OCI-LY3 (cell line): ENCODE data around the gene RGS8.
A peak's percentile ranks its signal among the peaks of the same experiment; 100 is the strongest.

ENCODE experiments used
- H2AFZ ChIP-seq: fragments of 200-600, 300-600 bp; shearing (Covaris generic); 2 replicates; pipeline ENCODE4 v1.6.0; 2014; ENCODE audit warnings: antibody characterized with exemption, low read depth, low read length
- H3K27ac ChIP-seq: fragments of 200-600, 300-600 bp; sonication (generic); 2 replicates; pipeline ENCODE4 v1.5.1; 2014; ENCODE audit warnings: mild to moderate bottlenecking, low read length, moderate library complexity, mixed read lengths
- H3K27me3 ChIP-seq: fragments of 200-600, 300-600 bp; sonication (generic); 2 replicates; pipeline ENCODE4 v1.6.1; 2014; ENCODE audit warnings: low read depth, low read length, mixed read lengths
- H3K36me3 ChIP-seq: fragments of 200-600, 300-600 bp; sonication (generic); replicated peaks from 2 replicates; pipeline ENCODE3; 2014; ENCODE audit warnings: low read depth, low read length, mixed read lengths
- H3K4me1 ChIP-seq: fragments of 300-600, 200-600 bp; sonication (generic); 2 replicates; pipeline ENCODE4 v1.6.1; 2014; ENCODE audit warnings: low read length, mixed read lengths
- H3K4me2 ChIP-seq: fragments of 200-600, 300-600 bp; sonication (generic); 2 replicates; pipeline ENCODE4 v1.6.1; 2014; ENCODE audit warnings: low read length, mixed read lengths
- H3K4me3 ChIP-seq: fragments of 300-600, 200-600 bp; sonication (generic); 2 replicates; pipeline ENCODE4 v1.5.1; 2014; ENCODE audit warnings: antibody characterized with exemption, mild to moderate bottlenecking, low read length, moderate library complexity
- H3K79me2 ChIP-seq: fragments of 300-600, 200-600 bp; shearing (Covaris generic); 2 replicates; pipeline ENCODE4 v1.6.1; 2014; ENCODE audit warnings: mild to moderate bottlenecking, low read length, mixed read lengths
- H3K9ac ChIP-seq: fragments of 300-600, 200-600 bp; shearing (Covaris generic); 2 replicates; pipeline ENCODE4 v1.6.0; 2014; ENCODE audit warnings: mild to moderate bottlenecking, low read length, moderate library complexity
- H3K9me3 ChIP-seq: fragments of 200-600, 300-600 bp; shearing (Covaris generic); 2 replicates; pipeline ENCODE4 v1.6.1; 2014; ENCODE audit warnings: low read length, mixed read lengths; ENCODE audit not compliant: insufficient read depth
- H4K20me1 ChIP-seq: fragments of 200-600, 300-600 bp; sonication (generic); 2 replicates; pipeline ENCODE4 v1.6.1; 2016; ENCODE audit warnings: low read length, mixed read lengths; ENCODE audit not compliant: insufficient read depth
- EZH2phosphoT487 ChIP-seq: fragments of 200-600 bp; shearing (Covaris generic); IDR thresholded peaks from 2 replicates; pipeline ENCODE4 v1.6.1; 2018; ENCODE audit warnings: antibody characterized with exemption, mixed run types, low read depth
- TF ChIP-seq, protein P1 (sequence below): fragments of 200-600, 300-600 bp; sonication (generic); IDR thresholded peaks from 2 replicates; pipeline ENCODE4 v1.5.1; 2014; ENCODE audit warnings: antibody characterized with exemption, low read length, low read depth

The RGS8 gene

DNA sequence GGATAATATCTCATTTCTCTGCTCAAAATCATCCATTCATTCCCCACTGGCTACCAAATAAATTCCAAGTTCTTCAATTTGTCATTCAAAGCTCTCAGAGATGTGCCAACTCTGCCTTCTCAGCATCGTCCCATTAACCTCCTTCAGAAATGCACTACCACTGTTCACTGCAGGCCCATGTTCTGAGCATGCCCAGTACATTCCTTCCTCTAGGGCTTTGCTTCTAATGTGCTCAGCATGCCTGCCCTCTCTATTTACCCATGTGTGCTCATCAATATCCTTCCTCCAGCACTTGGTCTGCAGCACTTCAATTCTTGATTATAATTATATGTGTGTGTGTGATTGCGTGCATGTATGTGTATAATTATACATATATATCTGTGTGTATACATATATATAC, 36.1 kb upstream of the RGS8 start:
- Histone ChIP-seq H3K4me2 (no peak overlapping the region), H3K9ac (no peak overlapping the region), H3K27me3 (no peaks in the 10 kb centered on the region), H3K9me3 (no peaks in the 10 kb centered on the region), H3K4me3 (no peak overlapping the region), H3K36me3 (no peaks in the 10 kb centered on the region), H3K27ac (no peak overlapping the region), H3K4me1 (peaks cover 19% of the 10 kb centered on the region), H2AFZ (no peak overlapping the region), H3K79me2 (no peaks in the 10 kb centered on the region), H4K20me1 (no peaks in the 10 kb centered on the region)
- TF ChIP-seq EZH2phosphoT487, result no peak
- TF ChIP-seq, protein P1, sequence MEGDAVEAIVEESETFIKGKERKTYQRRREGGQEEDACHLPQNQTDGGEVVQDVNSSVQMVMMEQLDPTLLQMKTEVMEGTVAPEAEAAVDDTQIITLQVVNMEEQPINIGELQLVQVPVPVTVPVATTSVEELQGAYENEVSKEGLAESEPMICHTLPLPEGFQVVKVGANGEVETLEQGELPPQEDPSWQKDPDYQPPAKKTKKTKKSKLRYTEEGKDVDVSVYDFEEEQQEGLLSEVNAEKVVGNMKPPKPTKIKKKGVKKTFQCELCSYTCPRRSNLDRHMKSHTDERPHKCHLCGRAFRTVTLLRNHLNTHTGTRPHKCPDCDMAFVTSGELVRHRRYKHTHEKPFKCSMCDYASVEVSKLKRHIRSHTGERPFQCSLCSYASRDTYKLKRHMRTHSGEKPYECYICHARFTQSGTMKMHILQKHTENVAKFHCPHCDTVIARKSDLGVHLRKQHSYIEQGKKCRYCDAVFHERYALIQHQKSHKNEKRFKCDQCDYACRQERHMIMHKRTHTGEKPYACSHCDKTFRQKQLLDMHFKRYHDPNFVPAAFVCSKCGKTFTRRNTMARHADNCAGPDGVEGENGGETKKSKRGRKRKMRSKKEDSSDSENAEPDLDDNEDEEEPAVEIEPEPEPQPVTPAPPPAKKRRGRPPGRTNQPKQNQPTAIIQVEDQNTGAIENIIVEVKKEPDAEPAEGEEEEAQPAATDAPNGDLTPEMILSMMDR, result no peak

DNA sequence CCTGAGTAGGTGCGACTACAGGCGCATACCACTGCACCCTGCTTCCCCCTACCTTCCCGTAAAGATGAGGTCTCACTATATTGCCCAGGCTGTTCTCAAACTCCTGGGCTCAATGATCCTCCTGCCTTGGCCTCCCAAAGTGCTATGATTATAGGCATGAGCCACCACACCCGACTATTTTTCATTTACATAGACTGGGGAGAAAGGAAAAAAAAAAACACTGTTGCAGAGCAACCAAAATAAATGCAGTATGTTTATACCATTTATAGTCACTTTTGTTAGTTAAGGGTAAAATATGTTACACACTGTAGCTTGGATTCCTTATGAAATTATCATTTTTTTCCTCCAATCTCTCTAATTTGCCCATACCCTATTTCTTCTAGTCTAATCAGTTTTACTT, 35.2 kb upstream of the RGS8 start:
- Histone ChIP-seq H3K4me1 (peaks cover 19% of the 10 kb centered on the region), H3K79me2 (no peaks in the 10 kb centered on the region), H3K27me3 (no peaks in the 10 kb centered on the region), H3K4me3 (no peak overlapping the region), H4K20me1 (no peaks in the 10 kb centered on the region), H3K9ac (no peak overlapping the region), H3K27ac (no peak overlapping the region), H3K4me2 (no peak overlapping the region), H2AFZ (no peak overlapping the region), H3K9me3 (no peaks in the 10 kb centered on the region), H3K36me3 (no peaks in the 10 kb centered on the region)
- no peak for TF ChIP-seq EZH2phosphoT487
- TF ChIP-seq, protein P1, result no peak

DNA sequence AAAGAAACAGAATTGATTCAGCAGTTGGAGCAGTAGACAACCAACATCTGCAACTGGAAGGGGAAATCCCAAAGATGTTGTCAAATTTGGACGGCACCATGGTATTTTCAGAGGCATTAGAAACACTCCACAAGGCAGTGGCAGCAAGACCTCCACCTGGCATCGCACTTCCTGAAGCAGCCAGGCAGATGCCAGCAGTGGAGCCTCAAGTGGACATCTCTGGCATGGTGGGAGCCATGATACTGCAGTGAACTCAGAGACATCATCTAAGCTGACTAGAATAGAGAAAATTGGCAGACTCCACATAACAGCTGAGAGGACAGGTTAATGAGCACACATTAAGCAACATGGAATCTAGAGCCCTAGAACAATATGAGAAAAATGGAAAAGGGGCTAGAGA, 33.9 kb upstream of the RGS8 start:
- peak overlapping the region; percentile 22; the same call in 1 of the 2 replicates for H3K4me2 ChIP-seq
- TF ChIP-seq, protein P1, result peak; percentile 20; the same call in 1 of the 2 replicates
- TF ChIP-seq EZH2phosphoT487, result no peak
- no peaks in the 10 kb centered on the region for H3K36me3 ChIP-seq

DNA sequence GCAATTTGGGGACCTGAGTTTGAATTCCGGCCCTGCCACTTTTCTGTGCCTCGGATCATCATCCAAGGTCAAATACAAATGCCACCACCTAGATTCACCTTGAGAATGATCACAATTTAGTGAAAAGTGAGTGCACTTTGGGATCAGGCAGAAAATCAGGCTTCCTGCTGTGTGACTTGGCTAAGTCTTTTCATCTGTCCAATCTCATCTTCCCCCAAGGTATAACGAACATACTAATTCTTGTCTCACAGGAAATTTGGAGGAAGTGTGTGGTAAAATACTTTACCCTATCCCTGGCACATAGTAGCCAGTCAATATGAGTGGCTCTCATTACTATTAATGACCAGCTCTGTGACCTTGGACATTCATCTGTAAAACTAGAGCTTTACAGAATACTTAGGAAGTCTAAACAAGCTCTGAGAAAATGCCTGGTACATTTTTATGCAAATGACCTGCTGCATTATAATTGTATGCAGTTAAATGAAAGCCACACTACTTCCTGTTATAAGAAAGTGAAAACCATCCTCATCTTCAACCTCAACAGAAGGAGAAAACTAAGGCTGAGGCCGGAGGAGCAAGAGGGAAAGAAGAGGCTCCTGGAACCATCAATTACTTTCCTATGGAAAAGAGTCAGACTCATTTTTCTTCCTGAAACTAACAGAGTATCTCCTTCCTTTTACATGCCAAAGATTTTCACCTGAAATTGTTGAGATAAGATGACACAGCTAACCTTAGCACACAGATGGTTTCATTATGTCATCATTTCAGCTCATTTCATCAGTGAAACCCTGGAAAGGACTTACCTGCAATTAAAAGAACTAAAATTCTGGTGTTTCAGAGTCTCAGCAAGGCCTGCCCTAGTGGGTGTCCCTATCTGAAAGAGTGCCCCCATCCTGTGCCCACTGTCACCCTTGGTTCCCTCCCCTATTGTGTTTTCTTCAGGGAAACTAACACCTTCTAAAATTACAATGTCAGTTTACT, 32.6 kb upstream of the RGS8 start:
- no peak overlapping the region for H3K27ac ChIP-seq
- no peaks in the 10 kb centered on the region for H3K36me3 ChIP-seq
- no peak for TF ChIP-seq EZH2phosphoT487
- TF ChIP-seq, protein P1, result no peak
- no peak overlapping the region for H3K4me3 ChIP-seq
- no peak overlapping the region; the same call in 1 of the 2 replicates for H3K4me2 ChIP-seq
- H3K9ac ChIP-seq, result no peak overlapping the region
- no peaks in the 10 kb centered on the region for H4K20me1 ChIP-seq
- H3K27me3 ChIP-seq, result no peaks in the 10 kb centered on the region
- H2AFZ ChIP-seq, result no peak overlapping the region
- H3K4me1 ChIP-seq, result peaks cover 19% of the 10 kb centered on the region
- H3K79me2 ChIP-seq, result no peaks in the 10 kb centered on the region
- no peaks in the 10 kb centered on the region for H3K9me3 ChIP-seq

More for the DNA sequence above, 33.9 kb upstream of the RGS8 start:
- peaks cover 19% of the 10 kb centered on the region for H3K4me1 ChIP-seq
- no peak overlapping the region for H3K4me3 ChIP-seq
- H3K9ac ChIP-seq, result no peak overlapping the region
- no peaks in the 10 kb centered on the region for H4K20me1 ChIP-seq
- no peaks in the 10 kb centered on the region for H3K9me3 ChIP-seq
- H3K27ac ChIP-seq, result no peak overlapping the region
- H2AFZ ChIP-seq, result peak overlapping the region; percentile 47; the same call in 1 of the 2 replicates
- H3K79me2 ChIP-seq, result no peaks in the 10 kb centered on the region
- no peaks in the 10 kb centered on the region for H3K27me3 ChIP-seq
